Ecto neural progenitor cell (in vitro differentiated cells): ENCODE measurements around the gene RHOV.
A peak's percentile ranks its signal among the peaks of the same experiment; 100 is the strongest.

Source experiments
- DNase-seq: peaks from one replicate; pipeline ENCODE4 v3.0.0-alpha.2; 2018; ENCODE audit warnings: low spot score

Gene RHOV

DNA sequence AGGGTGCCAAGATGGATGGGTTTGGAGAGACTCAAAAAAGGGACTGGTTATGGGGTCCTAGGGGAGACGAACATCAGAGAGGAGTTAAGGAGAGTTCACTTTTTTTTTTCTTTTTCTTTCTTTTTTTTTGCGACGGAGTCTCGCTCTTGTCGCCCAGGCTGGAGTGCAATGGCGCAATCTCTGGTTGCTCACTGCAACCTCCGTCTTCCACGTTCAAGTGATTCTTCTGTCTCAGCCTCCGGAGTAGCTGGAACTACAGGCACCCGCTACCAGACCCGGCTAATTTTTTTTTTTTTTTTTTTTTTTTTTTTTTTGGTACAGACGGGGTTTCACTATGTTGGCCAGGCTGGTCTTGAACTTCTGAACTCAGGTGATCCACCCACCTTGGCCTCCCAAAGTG is 29.0 kb downstream of the RHOV start:
- DNase-seq: no peak

DNA sequence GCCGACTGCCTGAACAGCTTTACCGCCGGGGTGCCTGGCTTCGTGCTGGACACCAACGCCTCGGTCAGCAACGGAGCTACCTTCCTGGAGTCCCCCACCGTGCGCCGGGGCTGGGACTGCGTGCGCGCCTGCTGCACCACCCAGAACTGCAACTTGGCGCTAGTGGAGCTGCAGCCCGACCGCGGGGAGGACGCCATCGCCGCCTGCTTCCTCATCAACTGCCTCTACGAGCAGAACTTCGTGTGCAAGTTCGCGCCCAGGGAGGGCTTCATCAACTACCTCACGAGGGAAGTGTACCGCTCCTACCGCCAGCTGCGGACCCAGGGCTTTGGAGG is 29.4 kb downstream of the RHOV start:
- peak; percentile 67 for DNase-seq

DNA sequence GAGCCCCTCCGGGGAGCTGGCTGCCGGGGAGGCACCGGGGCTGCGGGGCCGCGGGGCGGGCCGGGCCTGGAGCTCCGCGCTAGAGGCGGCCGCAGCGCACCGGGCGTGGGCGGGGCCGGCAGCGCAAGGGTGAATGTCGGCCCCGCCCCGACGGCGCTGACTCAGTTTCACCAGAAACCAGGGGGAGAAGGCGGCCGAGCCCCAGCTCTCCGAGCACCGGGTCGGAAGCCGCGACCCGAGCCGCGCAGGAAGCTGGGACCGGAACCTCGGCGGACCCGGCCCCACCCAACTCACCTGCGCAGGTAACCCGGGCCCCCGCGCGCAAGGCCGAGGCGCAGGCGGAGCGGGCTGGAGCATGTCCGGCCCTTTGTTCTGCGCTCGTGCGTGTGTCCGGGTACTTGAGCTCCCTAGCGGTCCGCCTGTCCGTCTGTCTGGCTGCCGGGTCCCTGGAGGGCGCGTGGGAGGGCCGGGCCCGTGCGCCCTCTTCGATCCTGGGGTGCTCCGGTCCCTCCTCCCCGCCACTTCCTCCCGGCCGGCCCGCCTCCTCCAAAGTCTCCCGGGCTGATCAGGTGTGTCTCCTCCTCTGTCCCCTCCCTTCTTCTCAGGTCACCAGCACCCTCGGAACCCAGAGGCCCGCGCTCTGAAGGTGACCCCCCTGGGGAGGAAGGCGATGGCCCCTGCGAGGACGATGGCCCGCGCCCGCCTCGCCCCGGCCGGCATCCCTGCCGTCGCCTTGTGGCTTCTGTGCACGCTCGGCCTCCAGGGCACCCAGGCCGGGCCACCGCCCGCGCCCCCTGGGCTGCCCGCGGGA is 29.9 kb downstream of the RHOV start, which contains the start of gene SPINT1:
Gene SPINT1 (plus strand): TSS at position 164 of the 811 bp plus-strand sequence. CDS start 507 bp downstream, at position 671.
- no peak for DNase-seq

DNA sequence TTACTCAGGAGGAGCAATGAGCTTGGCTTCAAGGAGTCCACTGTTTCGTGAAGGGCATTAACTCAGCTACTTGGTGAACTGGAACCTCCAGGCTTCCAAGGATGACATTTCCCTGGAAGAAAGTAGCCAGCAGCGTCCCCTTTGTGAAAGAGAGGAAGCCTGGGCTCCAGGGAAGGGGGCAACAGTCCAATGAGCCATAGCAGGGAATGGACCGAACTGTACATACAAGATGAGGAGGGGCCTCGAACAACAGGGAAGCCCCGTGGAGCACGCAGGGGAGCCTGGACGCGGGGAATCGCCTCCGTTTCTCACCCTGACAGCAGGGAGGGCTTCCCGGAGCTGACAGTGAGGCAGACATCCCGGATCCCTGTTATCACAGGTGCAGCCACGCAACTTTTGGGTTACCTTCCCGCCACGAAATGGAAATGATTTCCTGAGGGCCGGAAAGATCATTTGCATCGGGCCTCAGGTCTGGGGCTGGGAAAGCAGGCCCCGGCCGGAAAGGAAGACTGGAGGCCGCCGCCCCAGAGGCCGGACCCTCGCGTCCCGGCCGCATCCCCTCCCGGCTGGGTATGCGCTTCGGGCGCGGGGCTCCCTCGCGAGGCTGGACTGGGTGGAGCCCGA is 30.7 kb downstream of the RHOV start:
- no peak for DNase-seq

DNA sequence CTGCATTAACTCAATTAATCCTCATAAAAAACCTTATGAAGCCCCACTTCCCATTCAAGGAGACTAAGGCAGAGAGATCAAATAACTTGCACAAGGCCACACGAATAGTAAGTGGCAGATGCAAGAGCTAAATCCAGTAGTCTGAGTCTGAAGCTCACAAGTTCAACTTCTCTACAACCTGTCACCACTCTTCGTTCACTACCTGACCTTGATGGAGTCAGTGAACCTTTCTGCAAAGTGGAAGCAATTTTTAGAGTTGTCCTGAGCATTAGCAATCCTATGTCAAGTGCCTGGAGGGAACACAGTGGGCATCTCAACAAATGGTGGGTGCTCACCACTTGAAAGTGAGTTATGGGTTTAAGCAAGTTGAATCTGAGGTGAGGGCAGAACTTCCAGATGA is 32.3 kb downstream of the RHOV start:
- DNase-seq: no peak

DNA sequence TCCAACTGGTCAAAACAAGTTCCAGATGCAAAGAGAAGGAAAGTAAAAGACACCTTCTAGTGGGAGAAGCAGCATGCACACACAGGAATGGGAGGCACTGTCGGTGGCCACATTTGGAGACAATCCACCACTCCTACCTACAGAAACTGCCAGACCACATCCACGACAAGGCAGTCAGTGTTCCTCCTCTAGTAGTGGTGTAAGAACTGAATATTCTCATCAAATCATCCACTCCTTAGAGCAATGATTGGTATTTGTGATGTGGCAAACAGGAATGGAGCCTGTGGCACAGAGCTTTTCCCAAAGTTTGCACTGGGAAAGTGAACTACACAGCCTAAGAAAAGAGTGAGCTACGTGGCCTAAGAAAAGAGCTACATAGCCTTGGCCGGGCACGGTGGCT is 35.3 kb downstream of the RHOV start:
- no peak for DNase-seq

DNA sequence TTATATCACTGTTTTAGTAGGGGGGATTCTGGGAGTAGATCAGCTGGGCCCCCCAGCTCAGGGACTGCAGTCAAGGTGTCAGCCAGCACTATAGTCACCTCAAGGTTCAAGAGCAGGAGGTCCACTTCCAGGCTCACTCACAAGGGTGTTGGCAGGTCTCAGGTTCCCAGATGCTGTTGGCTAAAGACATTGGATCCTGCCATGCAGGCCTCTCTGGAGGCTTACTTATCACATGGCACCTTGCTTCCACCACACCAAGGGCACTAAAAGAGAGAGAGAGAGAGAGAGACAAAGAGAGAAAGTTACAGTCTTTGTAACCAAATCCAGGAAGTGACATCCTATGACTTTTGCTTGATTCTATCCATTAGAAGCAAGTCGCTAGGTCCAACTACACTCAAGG is 38.0 kb downstream of the RHOV start:
- no peak for DNase-seq

DNA sequence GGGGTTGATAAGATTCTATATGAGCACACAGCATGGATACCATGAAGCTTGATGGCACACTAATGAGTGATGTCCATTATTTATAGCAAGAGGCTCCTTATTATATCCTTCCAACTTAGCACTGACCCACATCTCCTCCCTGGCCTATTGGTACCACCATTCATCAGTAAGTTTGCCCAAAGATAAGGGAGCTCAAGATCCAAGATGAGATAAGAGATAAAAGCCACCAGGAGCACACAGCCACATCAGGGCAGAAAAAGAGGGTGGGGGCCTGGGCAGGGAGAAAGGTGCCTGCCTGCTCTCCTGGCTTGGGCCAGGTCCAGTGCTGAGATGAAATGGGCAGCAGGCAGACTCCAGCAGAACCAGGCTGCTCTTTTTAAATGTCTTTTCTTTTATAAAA is 41.1 kb downstream of the RHOV start:
- DNase-seq: no peak

DNA sequence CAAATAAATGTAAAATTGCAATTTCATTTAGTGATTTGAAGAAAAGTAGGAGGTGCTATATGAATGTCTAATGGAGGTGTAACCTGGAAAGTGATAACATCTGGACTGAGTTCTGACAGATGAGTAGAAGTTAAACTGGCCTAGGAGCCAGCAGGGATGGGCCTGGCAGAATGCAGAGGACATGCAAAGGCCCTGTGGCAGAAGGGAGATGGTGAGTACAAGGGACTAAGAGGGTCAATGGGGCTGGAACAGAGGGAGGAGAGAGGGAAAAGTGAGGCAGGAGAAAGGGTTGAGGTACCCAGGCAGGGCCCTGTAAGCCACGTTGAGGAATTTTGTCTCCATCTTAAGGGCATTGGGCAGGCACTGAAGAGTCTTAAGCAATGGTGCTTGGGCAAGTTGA is 42.2 kb downstream of the RHOV start:
- DNase-seq: no peak

DNA sequence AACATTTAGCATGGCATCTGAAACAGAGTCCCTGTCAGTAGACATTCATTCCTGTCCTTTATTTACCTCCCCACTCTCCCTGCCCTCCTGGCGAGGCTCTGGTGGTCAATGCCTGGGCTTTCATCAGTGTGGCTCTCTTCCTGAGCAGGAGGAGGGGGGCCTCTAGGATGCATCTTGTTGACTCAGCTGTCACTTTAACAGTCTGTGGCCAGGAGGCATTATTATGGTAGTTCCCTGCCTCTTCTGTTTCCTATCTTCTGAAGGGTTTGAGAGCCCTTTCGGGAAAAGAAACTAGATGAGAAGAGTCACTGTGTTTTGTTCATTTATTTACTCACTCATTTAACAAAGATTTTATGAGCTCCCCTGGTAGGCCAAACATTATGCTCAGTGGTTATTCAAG is 43.1 kb downstream of the RHOV start:
- no peak for DNase-seq

DNA sequence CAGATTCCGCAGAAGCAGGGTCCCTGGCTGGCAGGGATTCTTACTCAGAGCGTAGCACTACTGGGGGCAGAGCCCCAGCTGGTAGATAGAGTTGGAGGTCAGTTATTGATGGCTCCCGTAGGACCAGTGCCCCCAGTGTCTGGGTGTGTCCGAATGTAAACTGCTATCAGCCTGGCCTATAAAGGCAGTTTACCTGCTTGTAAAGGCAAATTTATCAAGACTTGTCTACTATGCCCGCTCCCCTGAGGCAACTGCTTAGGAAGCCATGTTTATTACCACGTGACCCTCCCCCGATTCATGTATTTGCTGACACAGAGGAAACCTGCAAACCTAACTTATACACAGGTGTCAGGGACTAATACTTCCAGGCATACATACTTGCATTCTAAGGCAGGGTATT is 44.9 kb downstream of the RHOV start:
- DNase-seq: no peak

DNA sequence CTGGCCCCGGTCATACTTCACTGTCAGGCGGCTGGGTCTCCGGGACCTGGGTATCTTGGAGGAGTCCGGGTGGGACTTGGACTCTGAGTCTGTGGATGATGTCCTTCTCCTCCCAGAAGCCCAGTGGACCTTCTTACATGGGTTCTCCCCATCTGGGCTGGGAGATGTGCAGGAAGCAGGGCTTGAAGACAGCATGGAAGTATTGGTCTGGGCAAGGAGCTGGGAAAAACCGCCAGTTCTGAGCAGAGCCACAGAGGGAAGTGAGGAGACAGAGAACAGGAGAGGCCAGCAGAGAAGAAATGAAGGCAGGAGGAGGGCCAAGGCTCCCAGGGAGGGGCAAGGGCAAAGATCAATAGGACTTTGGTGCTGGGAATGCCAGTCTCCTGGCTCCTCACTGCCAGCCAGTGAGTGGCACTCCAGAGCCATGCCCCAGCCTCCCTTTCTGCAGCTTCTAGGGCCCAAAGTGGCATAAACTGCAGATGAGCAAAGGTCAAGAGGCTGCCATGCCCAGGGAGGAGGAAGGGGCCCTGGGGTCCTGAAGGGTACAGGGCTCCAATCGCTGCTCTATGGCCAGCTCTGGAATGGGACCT is 45.5 kb downstream of the RHOV start, which contains the start of gene PPP1R14D:
Gene PPP1R14D (minus strand): TSS at position 262 of the 590 bp plus-strand sequence. CDS start 67 bp downstream, at position 195.
- DNase-seq: no peak

DNA sequence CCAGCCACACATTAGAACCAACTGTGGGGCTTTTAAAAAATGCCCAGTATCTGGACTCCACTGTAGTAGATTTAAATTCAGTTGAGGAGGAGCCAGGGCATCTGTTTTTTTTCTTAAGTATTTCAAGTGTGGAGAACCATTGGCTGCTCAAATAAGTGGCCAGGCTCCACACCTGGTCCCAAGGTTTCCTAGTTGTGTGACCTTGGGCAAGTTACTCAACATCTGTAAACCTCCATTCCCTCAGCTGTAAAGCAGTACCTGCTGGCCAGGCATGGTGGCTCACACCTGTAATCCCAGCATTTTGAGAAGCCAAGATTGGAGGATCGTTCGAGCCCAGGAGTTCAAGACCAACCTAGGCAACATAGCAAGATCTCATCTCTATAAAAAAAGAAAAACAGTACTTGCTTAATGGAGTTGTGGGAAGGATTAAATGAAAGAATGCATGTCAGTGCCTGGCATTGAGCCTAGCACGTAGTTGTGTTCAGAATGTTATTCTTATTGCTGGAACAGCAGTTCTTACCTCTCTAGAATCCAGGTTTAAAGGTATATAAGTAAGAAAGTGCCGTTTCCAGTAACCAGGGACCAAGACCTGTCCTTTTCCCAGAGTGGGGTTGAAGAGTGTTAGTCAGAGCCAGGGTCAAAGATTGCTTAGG is 47.5 kb downstream of the RHOV start:
- DNase-seq: no peak

DNA sequence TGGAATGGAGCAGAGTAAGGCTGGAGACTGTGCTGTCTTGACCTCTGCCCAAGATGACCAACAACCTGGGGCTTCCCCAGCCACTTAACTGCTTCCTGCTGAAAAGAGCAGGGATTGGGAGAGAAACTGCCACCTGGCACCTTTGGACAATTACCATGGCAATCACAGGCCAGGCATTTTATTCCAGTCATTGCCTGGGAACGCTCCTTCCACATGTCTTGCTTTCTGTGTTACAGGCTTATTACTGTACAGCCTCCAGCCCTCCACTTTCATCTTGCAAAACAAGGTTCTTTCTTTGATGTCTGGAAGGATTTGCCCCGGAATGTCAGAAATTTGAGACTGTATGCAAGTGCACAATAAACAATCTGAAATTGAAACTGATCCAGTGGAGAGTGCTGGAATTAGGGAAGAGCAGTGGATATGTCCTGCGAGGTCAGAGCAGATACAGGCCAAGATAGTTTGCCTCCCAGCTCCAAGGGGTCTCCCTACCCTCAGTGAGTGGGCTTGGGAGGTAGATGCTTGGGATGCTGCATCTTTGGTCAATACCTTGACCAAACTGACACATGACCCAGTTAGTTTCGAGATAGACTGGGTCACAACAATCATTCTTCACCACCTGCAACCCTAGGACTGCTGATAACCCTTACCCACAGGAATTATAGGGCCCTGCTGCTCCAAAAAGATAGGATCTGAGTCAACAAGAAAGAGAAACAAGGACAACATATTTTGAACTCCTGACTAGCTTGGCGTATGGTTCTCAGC is 48.2 kb downstream of the RHOV start:
- DNase-seq: no peak

DNA sequence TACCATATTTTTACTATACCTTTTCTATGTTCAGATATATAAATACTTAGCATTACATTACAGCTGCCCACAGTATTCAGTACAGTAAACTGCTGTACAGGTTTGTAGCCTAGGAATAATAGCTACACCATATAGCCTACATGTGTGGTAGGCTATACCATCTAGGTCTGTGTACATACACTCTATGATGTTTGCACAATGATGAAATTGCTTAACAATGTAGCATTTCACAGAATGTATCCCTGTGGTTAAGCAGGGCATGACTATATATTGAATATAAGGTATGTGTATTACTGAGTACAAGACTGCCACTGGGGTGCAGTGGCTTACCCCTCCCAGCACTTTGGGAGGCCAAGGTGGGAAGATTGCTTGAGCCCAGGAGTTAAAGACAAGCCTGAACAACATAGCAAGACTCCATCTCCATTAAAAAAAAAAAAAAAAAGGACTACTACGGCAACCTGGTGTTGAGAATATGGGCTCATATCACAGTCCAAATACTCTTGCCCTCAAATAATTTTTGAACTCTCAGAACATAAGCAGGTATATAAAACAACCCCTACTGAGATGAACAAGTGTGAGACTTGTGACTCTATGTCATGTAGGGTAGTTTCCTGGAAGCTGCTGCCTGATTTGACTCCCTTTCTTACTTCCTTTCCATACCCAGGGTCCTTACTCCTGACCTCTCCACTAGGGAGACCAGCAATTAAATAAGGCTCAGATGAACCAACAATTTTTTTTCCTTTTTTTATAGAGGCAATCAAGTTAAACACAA is 50.3 kb downstream of the RHOV start:
- no peak for DNase-seq
